Right lobe of liver (tissue), 4 donors: ENCODE results near the gene TAF11.

Experiments used
- POLR2A ChIP-seq: fragments of 450-650 bp; IDR thresholded peaks from one replicate; pipeline ENCODE4 v1.6.1; 2017; ENCODE audit warnings: antibody characterized with exemption, mild to moderate bottlenecking
- TF ChIP-seq, protein P1 (sequence below), 4 donors: fragments of 200-600 bp in 3 of 4; fragments of 450-650 bp in 1 of 4; IDR thresholded peaks; one replicate each; pipeline versions ENCODE4 v1.5.1 to v1.8.0; 2016 to 2022; ENCODE audit warnings: antibody characterized with exemption in 4 of 4, mild to moderate bottlenecking in 2 of 4
- donor health status: DM: no; HTN: no; CAD: no.
- donor health status: DM: no; HTN: no; CAD: no.
- donor health status: DM: no; HTN: yes; CAD: no.

- TF ChIP-seq, protein P1, sequence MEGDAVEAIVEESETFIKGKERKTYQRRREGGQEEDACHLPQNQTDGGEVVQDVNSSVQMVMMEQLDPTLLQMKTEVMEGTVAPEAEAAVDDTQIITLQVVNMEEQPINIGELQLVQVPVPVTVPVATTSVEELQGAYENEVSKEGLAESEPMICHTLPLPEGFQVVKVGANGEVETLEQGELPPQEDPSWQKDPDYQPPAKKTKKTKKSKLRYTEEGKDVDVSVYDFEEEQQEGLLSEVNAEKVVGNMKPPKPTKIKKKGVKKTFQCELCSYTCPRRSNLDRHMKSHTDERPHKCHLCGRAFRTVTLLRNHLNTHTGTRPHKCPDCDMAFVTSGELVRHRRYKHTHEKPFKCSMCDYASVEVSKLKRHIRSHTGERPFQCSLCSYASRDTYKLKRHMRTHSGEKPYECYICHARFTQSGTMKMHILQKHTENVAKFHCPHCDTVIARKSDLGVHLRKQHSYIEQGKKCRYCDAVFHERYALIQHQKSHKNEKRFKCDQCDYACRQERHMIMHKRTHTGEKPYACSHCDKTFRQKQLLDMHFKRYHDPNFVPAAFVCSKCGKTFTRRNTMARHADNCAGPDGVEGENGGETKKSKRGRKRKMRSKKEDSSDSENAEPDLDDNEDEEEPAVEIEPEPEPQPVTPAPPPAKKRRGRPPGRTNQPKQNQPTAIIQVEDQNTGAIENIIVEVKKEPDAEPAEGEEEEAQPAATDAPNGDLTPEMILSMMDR (IDR thresholded peaks at IDR 0.05), result no peak
- TF ChIP-seq POLR2A, result no peak
These were observed 51.8 kb downstream of the TAF11 start for GRCh38 chr6:34836008-34836407.
